ENCODE measurements around the gene COL19A1.
"Not testable (repeated sequence)": the region's sequence is repeated elsewhere in the genome, so short reads cannot be mapped to it uniquely, and the experiment has no call there.

COL19A1 gene

DNA sequence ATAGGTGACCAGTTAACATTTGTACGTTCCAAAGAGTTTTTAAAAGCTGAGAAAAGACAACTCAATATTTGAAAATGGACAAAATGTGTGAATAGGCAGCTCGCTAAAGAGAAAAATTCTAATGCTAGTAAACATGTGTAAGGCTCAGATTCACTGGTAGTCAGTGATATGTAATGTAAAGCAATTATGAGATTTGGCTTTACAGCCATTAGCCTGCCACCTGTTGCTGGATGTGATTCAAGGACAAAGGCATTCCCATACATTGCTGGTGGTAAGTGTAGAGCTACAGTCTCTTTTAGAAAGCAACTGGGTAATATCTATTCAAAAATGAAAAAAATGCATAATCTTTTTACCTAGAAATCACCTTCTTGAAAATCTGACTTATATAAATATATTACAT, 114.3 kb downstream of the COL19A1 start:
- Histone ChIP-seq H3K36me3 (ENCODE audit: control insufficient read depth in 5 of 5, insufficient read depth in 5 of 5, low read length in 5 of 5) (no peaks in the 10 kb centered on the region), H3K9ac (ENCODE audit: low read length in 5 of 5) (no peak overlapping the region), H3K9me3 (ENCODE audit: control insufficient read depth in 5 of 5, low read length in 5 of 5) (no peaks in the 10 kb centered on the region), H3K4me3 (ENCODE audit: low read depth in 1 of 5, low read length in 5 of 5) (no peak overlapping the region), H3K27ac (ENCODE audit: low read depth, low read length) (no peak overlapping the region), H3K4me1 (ENCODE audit: control insufficient read depth in 5 of 5, insufficient read depth in 5 of 5, low read length in 5 of 5) (no peaks in the 10 kb centered on the region), H3K27me3 (ENCODE audit: control insufficient read depth in 5 of 5, insufficient read depth in 4 of 5, low read length in 5 of 5) (no peaks in the 10 kb centered on the region)

- H3K9me3 ChIP-seq (ENCODE audit: control insufficient read depth in 5 of 5, low read length in 5 of 5), result no peaks in the 10 kb centered on the region
- no peaks in the 10 kb centered on the region for H3K27me3 ChIP-seq (ENCODE audit: control insufficient read depth in 5 of 5, insufficient read depth in 4 of 5, low read length in 5 of 5)
- no peaks in the 10 kb centered on the region for H3K4me1 ChIP-seq (ENCODE audit: control insufficient read depth in 5 of 5, insufficient read depth in 5 of 5, low read length in 5 of 5)
- no peak overlapping the region for H3K9ac ChIP-seq (ENCODE audit: low read length in 5 of 5)
- no peaks in the 10 kb centered on the region for H3K36me3 ChIP-seq (ENCODE audit: control insufficient read depth in 5 of 5, insufficient read depth in 5 of 5, low read length in 5 of 5)
- H3K4me3 ChIP-seq (ENCODE audit: low read depth in 1 of 5, low read length in 5 of 5), result no peak overlapping the region
- no peak overlapping the region for H3K27ac ChIP-seq (ENCODE audit: low read depth, low read length)
These were observed 118.2 kb downstream of the COL19A1 start for GRCh38 chr6:69984506-69984905.

DNA sequence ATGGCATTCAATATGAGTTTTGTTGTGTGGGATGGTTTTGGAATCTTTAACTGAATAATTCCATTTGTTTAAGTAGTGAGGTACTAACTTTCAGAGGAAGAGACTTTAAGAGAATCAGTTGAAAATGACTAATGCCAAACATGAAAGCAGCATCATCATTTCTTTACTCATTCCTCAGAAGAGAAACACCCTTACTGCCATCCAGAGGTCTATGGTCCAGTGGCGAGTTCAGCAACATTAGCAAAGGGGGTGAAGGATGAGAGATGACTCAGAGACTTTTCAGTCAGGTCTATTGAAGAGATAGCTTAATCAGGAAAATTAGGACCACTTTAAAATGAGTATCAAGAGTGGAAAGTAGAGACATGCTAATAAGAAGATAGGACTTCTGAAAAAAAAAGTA, 118.8 kb downstream of the COL19A1 start:
- Histone ChIP-seq H3K36me3 (ENCODE audit: control insufficient read depth in 5 of 5, insufficient read depth in 5 of 5, low read length in 5 of 5) (no peaks in the 10 kb centered on the region), H3K9me3 (ENCODE audit: control insufficient read depth in 5 of 5, low read length in 5 of 5) (no peaks in the 10 kb centered on the region), H3K9ac (ENCODE audit: low read length in 5 of 5) (no peak overlapping the region), H3K4me1 (ENCODE audit: control insufficient read depth in 5 of 5, insufficient read depth in 5 of 5, low read length in 5 of 5) (no peaks in the 10 kb centered on the region), H3K27ac (ENCODE audit: low read depth, low read length) (no peak overlapping the region), H3K4me3 (ENCODE audit: low read depth in 1 of 5, low read length in 5 of 5) (no peak overlapping the region), H3K27me3 (ENCODE audit: control insufficient read depth in 5 of 5, insufficient read depth in 4 of 5, low read length in 5 of 5) (no peaks in the 10 kb centered on the region)

DNA sequence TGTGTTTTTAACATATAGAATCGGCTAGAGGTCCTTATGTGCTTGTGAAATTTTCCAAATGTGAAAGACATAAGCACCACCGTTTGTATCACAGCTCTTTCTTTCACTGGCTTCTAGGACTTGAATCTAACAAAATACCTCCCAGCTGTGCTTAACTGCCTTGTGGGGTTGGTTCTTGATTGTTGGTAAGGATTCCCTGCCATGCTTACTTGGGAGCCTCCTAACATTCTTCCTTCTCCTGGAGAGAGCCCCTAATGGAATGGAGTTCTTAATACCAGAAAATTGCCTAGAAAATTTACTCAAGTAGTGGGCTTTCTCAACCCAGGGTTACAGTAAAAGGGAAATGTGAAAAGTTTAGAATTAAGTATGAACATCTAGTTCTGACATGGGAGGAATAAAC, 121.2 kb downstream of the COL19A1 start:
- H3K27ac ChIP-seq (ENCODE audit: low read depth, low read length), result no peak overlapping the region
- H3K4me1 ChIP-seq (ENCODE audit: control insufficient read depth in 5 of 5, insufficient read depth in 5 of 5, low read length in 5 of 5), result no peaks in the 10 kb centered on the region
- H3K36me3 ChIP-seq (ENCODE audit: control insufficient read depth in 5 of 5, insufficient read depth in 5 of 5, low read length in 5 of 5), result no peaks in the 10 kb centered on the region
- no peaks in the 10 kb centered on the region for H3K27me3 ChIP-seq (ENCODE audit: control insufficient read depth in 5 of 5, insufficient read depth in 4 of 5, low read length in 5 of 5)
- H3K9ac ChIP-seq (ENCODE audit: low read length in 5 of 5), result no peak overlapping the region
- peaks cover 0 to 2% (median 0%) of the 10 kb centered on the region in 5 donors for H3K9me3 ChIP-seq (ENCODE audit: control insufficient read depth in 5 of 5, low read length in 5 of 5)
- H3K4me3 ChIP-seq (ENCODE audit: low read depth in 1 of 5, low read length in 5 of 5), result no peak overlapping the region

- H3K9ac ChIP-seq (ENCODE audit: low read length in 5 of 5), result no peak overlapping the region
- no peak overlapping the region for H3K27ac ChIP-seq (ENCODE audit: low read depth, low read length)
- H3K36me3 ChIP-seq (ENCODE audit: control insufficient read depth in 5 of 5, insufficient read depth in 5 of 5, low read length in 5 of 5), result no peaks in the 10 kb centered on the region
- H3K4me3 ChIP-seq (ENCODE audit: low read depth in 1 of 5, low read length in 5 of 5), result no peak overlapping the region
- H3K9me3 ChIP-seq (ENCODE audit: control insufficient read depth in 5 of 5, low read length in 5 of 5), result peaks cover 0 to 2% (median 0%) of the 10 kb centered on the region in 5 donors
- H3K4me1 ChIP-seq (ENCODE audit: control insufficient read depth in 5 of 5, insufficient read depth in 5 of 5, low read length in 5 of 5), result no peaks in the 10 kb centered on the region
- H3K27me3 ChIP-seq (ENCODE audit: control insufficient read depth in 5 of 5, insufficient read depth in 4 of 5, low read length in 5 of 5), result no peaks in the 10 kb centered on the region
These were observed 122.2 kb downstream of the COL19A1 start for GRCh38 chr6:69988458-69989126.

DNA sequence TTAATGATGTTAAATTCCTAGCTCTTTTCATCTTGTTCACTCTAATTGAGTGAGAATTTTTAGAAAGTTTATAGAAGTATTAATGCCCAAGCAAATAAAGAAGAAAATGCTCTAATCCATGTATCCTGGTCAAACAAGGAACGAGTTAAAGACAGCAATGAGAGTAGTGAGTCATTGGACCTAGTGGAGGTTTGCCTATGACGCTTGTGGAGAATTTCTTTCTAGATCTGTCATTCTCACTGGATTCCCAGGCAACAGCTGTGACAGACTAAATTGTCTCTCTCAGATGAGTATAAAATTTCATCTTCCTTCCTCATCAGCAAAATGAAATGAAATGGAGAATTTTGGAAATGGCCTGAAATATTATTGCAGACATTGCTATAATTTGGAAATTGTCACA, 127.9 kb downstream of the COL19A1 start:
- Histone ChIP-seq H3K27ac (ENCODE audit: low read depth, low read length) (no peak overlapping the region), H3K4me3 (ENCODE audit: low read depth in 1 of 5, low read length in 5 of 5) (no peak overlapping the region), H3K36me3 (ENCODE audit: control insufficient read depth in 5 of 5, insufficient read depth in 5 of 5, low read length in 5 of 5) (no peaks in the 10 kb centered on the region), H3K27me3 (ENCODE audit: control insufficient read depth in 5 of 5, insufficient read depth in 4 of 5, low read length in 5 of 5) (no peaks in the 10 kb centered on the region), H3K9me3 (ENCODE audit: control insufficient read depth in 5 of 5, low read length in 5 of 5) (peaks cover 0 to 2% (median 0%) of the 10 kb centered on the region in 5 donors), H3K9ac (ENCODE audit: low read length in 5 of 5) (no peak overlapping the region), H3K4me1 (ENCODE audit: control insufficient read depth in 5 of 5, insufficient read depth in 5 of 5, low read length in 5 of 5) (no peaks in the 10 kb centered on the region)

DNA sequence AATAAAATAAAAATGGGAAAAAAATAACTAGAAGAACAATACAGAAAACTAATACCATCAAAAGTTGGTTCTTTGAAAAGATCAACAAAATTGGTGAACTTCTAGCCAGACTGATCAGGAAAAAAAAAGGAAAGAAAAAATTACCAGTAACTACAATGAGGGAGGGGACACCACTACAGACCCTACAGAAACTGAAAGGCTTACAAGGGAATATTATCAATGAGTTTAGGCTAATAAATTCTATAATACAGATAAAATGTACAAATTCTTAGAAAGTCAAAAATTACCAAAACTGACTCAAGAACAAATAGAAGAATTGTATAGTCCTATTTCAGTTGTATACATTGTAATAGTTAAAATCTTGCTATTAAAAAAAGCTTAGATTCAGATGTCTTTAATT, 141.8 kb downstream of the COL19A1 start:
- Histone ChIP-seq H3K36me3 (ENCODE audit: control insufficient read depth in 5 of 5, insufficient read depth in 5 of 5, low read length in 5 of 5) (no peaks in the 10 kb centered on the region), H3K27me3 (ENCODE audit: control insufficient read depth in 5 of 5, insufficient read depth in 4 of 5, low read length in 5 of 5) (no peaks in the 10 kb centered on the region), H3K4me1 (ENCODE audit: control insufficient read depth in 5 of 5, insufficient read depth in 5 of 5, low read length in 5 of 5) (no peaks in the 10 kb centered on the region), H3K9ac (ENCODE audit: low read length in 5 of 5) (no peak overlapping the region), H3K9me3 (ENCODE audit: control insufficient read depth in 5 of 5, low read length in 5 of 5) (no peaks in the 10 kb centered on the region), H3K4me3 (ENCODE audit: low read depth in 1 of 5, low read length in 5 of 5) (no peak overlapping the region), H3K27ac (ENCODE audit: low read depth, low read length) (no peak overlapping the region)

GRCh38 chr6:70010339-70010738, 144.0 kb downstream of the COL19A1 start:
- not testable (repeated sequence) for H3K27me3 ChIP-seq (ENCODE audit: control insufficient read depth in 5 of 5, insufficient read depth in 4 of 5, low read length in 5 of 5); H3K36me3 ChIP-seq (ENCODE audit: control insufficient read depth in 5 of 5, insufficient read depth in 5 of 5, low read length in 5 of 5); H3K4me3 ChIP-seq (ENCODE audit: low read depth in 1 of 5, low read length in 5 of 5); H3K9ac ChIP-seq (ENCODE audit: low read length in 5 of 5); H3K9me3 ChIP-seq (ENCODE audit: control insufficient read depth in 5 of 5, low read length in 5 of 5); H3K4me1 ChIP-seq (ENCODE audit: control insufficient read depth in 5 of 5, insufficient read depth in 5 of 5, low read length in 5 of 5); H3K27ac ChIP-seq (ENCODE audit: low read depth, low read length)

DNA sequence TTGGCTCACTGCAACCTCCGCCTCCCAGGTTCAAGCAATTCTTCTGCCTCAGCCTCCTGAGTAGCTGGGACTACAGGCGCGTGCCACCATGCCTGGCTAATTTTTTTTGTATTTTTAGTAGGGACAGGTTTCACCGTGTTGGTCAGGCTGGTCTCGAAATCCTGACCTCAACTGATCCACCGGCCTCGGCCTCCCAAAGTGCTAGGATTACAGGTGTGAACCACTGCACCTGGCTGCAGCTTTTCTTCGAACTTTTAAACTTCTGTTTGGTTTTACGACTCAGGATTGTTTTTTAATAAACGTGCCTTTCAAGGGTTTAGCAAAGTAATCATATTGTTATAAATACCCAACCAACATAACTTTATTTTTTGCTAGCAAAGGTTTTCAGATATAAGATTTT, 156.8 kb downstream of the COL19A1 start:
- H3K4me3 ChIP-seq (ENCODE audit: low read depth in 1 of 5, low read length in 5 of 5); H3K27me3 ChIP-seq (ENCODE audit: control insufficient read depth in 5 of 5, insufficient read depth in 4 of 5, low read length in 5 of 5); H3K9me3 ChIP-seq (ENCODE audit: control insufficient read depth in 5 of 5, low read length in 5 of 5); H3K36me3 ChIP-seq (ENCODE audit: control insufficient read depth in 5 of 5, insufficient read depth in 5 of 5, low read length in 5 of 5); H3K9ac ChIP-seq (ENCODE audit: low read length in 5 of 5); H3K4me1 ChIP-seq (ENCODE audit: control insufficient read depth in 5 of 5, insufficient read depth in 5 of 5, low read length in 5 of 5); H3K27ac ChIP-seq (ENCODE audit: low read depth, low read length): not testable (repeated sequence)

GRCh38 chr6:70028246-70028645, 161.9 kb downstream of the COL19A1 start:
- no peak overlapping the region for H3K4me3 ChIP-seq (ENCODE audit: low read depth in 1 of 5, low read length in 5 of 5)
- H3K9me3 ChIP-seq (ENCODE audit: control insufficient read depth in 5 of 5, low read length in 5 of 5), result no peaks in the 10 kb centered on the region
- no peaks in the 10 kb centered on the region for H3K27me3 ChIP-seq (ENCODE audit: control insufficient read depth in 5 of 5, insufficient read depth in 4 of 5, low read length in 5 of 5)
- H3K4me1 ChIP-seq (ENCODE audit: control insufficient read depth in 5 of 5, insufficient read depth in 5 of 5, low read length in 5 of 5), result no peaks in the 10 kb centered on the region
- no peak overlapping the region for H3K9ac ChIP-seq (ENCODE audit: low read length in 5 of 5)
- no peak overlapping the region for H3K27ac ChIP-seq (ENCODE audit: low read depth, low read length)
- no peaks in the 10 kb centered on the region for H3K36me3 ChIP-seq (ENCODE audit: control insufficient read depth in 5 of 5, insufficient read depth in 5 of 5, low read length in 5 of 5)

- Histone ChIP-seq H3K36me3 (ENCODE audit: control insufficient read depth in 5 of 5, insufficient read depth in 5 of 5, low read length in 5 of 5) (no peaks in the 10 kb centered on the region), H3K4me3 (ENCODE audit: low read depth in 1 of 5, low read length in 5 of 5) (no peak overlapping the region), H3K27me3 (ENCODE audit: control insufficient read depth in 5 of 5, insufficient read depth in 4 of 5, low read length in 5 of 5) (no peaks in the 10 kb centered on the region), H3K27ac (ENCODE audit: low read depth, low read length) (no peak overlapping the region), H3K9me3 (ENCODE audit: control insufficient read depth in 5 of 5, low read length in 5 of 5) (no peaks in the 10 kb centered on the region), H3K9ac (ENCODE audit: low read length in 5 of 5) (no peak overlapping the region), H3K4me1 (ENCODE audit: control insufficient read depth in 5 of 5, insufficient read depth in 5 of 5, low read length in 5 of 5) (no peaks in the 10 kb centered on the region)
These were observed 162.6 kb downstream of the COL19A1 start for GRCh38 chr6:70028926-70029325.
